Gastroesophageal sphincter (tissue), 4 donors: ENCODE data around the gene AGPAT3. TPM values are rescaled to one million over a fixed set of nuclear protein-coding genes. Genes with fewer than 3 reads are reported as not detected.

ENCODE experiments used
- ATAC-seq: fragments of 150-250 bp; one replicate; pipeline ENCODE4 v1.9.1; 2016; ENCODE audit warnings: mild to moderate bottlenecking, moderate library complexity
- H3K27ac ChIP-seq, 4 donors: fragments of 200-600 bp; sonication (generic) in 3 of 4; 1 replicate in 3 of 4; 2 replicates in 1 of 4; pipeline ENCODE4 v1.5.1; 2016 to 2019
- H3K27me3 ChIP-seq: fragments of 200-600 bp; sonication (generic); one replicate; pipeline ENCODE4 v1.5.1; 2019
- H3K36me3 ChIP-seq, 2 donors: fragments of 200-600 bp; sonication (generic); one replicate each; pipeline ENCODE4 v1.5.1; 2019; ENCODE audit warnings: control low read depth in 1 of 2
- H3K4me1 ChIP-seq, 3 donors: fragments of 200-600 bp; sonication (generic); 1 replicate in 2 of 3; 2 replicates in 1 of 3; pipeline ENCODE4 v1.5.1; 2016 to 2019; ENCODE audit warnings: control low read depth in 2 of 3
- H3K4me3 ChIP-seq, 2 donors: fragments of 200-600 bp; sonication (generic); one replicate each; pipeline ENCODE4 v1.5.1; 2019; ENCODE audit warnings: mild to moderate bottlenecking in 1 of 2, moderate library complexity in 1 of 2
- H3K9me3 ChIP-seq, 3 donors: fragments of 200-600 bp; sonication (generic); one replicate each; pipeline ENCODE4 v1.5.1; 2017 to 2019; ENCODE audit warnings: control low read depth in 2 of 3
- EP300 ChIP-seq: sonication (generic); formaldehyde crosslinking; IDR thresholded peaks from one replicate; pipeline ENCODE4 v1.6.1; 2017; ENCODE audit warnings: antibody characterized with exemption, mild to moderate bottlenecking
- POLR2A ChIP-seq, 2 donors: fragments of 450-650 bp; IDR thresholded peaks; one replicate each; pipeline ENCODE4 v1.6.1; 2017; ENCODE audit warnings: antibody characterized with exemption in 2 of 2, mild to moderate bottlenecking in 2 of 2, moderate library complexity in 1 of 2
- POLR2AphosphoS5 ChIP-seq: sonication (generic); formaldehyde crosslinking; IDR thresholded peaks from one replicate; pipeline ENCODE4 v1.6.1; 2017; ENCODE audit warnings: antibody characterized with exemption
- WGBS, 2 donors: methylation state at CpG; one replicate each; pipeline ENCODE4 v1.1.5; 2018; ENCODE audit warnings: low coverage in 1 of 2; 5-methylcytosine and 5-hydroxymethylcytosine counted together
- total RNA-seq, 4 donors: library from RNA; depleted of rRNA; stranded (reverse); fragments of >200 nt; gene quantifications; one replicate each; pipeline ENCODE4 v1.1.0, GENCODE V29; 2016
- TF ChIP-seq, protein P1 (sequence below), 4 experiments: fragments of 200-600 bp in 2 of 4; fragments of 450-650 bp in 2 of 4; sonication (generic) in 1 of 4; IDR thresholded peaks; one replicate each; pipeline ENCODE4 v1.5.1; 2017 to 2019; ENCODE audit warnings: antibody characterized with exemption in 4 of 4, mild to moderate bottlenecking in 2 of 4, moderate library complexity in 2 of 4

AGPAT3 gene
- total RNA-seq, 4 donors from 2014 or later, result 27.1 to 46.9 (median 32.2) TPM

DNA sequence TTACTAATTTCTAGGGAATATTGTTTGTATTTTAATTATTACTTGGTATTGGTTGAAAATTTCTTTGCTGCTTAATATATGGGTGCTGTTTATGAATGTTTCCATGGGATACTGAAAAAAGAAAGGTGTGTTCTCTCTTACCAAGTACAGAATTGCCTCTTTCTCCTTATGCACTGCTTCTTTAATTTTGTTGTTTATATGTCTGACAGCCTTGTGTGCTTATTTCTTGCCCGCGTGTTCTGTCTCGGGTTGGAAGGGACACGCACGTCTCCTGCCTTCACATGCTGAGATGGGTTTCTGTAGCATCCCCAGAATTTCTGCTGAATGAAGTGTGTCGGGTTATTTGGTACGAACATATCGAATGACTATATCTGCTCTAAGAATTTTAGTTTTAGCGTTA, 51.1 kb downstream of the AGPAT3 start:
- TF ChIP-seq EP300, result no peak
- TF ChIP-seq, protein P1, sequence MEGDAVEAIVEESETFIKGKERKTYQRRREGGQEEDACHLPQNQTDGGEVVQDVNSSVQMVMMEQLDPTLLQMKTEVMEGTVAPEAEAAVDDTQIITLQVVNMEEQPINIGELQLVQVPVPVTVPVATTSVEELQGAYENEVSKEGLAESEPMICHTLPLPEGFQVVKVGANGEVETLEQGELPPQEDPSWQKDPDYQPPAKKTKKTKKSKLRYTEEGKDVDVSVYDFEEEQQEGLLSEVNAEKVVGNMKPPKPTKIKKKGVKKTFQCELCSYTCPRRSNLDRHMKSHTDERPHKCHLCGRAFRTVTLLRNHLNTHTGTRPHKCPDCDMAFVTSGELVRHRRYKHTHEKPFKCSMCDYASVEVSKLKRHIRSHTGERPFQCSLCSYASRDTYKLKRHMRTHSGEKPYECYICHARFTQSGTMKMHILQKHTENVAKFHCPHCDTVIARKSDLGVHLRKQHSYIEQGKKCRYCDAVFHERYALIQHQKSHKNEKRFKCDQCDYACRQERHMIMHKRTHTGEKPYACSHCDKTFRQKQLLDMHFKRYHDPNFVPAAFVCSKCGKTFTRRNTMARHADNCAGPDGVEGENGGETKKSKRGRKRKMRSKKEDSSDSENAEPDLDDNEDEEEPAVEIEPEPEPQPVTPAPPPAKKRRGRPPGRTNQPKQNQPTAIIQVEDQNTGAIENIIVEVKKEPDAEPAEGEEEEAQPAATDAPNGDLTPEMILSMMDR (IDR thresholded peaks at IDR 0.05), result no peak
- no peak for TF ChIP-seq POLR2A (IDR thresholded peaks at IDR 0.05)
- no peak for TF ChIP-seq POLR2AphosphoS5
- no peak for ATAC-seq
- no peak overlapping the region for H3K4me3 ChIP-seq
- 57 to 67% methylated on average over 3 to 9 of the region's 9 CpGs for WGBS, 2 donors
- no peaks in the 10 kb centered on the region for H3K27me3 ChIP-seq
- H3K36me3 ChIP-seq, result peaks cover 0 to 6% of the 10 kb centered on the region in 2 donors
- peaks cover 0 to 13% (median 0%) of the 10 kb centered on the region in 3 donors for H3K9me3 ChIP-seq
- no peak overlapping the region for H3K27ac ChIP-seq
- H3K4me1 ChIP-seq, result peaks cover 0 to 61% (median 0%) of the 10 kb centered on the region in 3 donors

- Histone ChIP-seq H3K4me3 (peak overlapping the region in 1 of 2 donors; percentile 42), H3K9me3 (peaks cover 0 to 13% (median 0%) of the 10 kb centered on the region in 3 donors), H3K27me3 (no peaks in the 10 kb centered on the region), H3K4me1 (peaks cover 0 to 62% (median 0%) of the 10 kb centered on the region in 3 donors), H3K27ac (peak overlapping the region in 2 of 4 donors; percentile 47 to 48), H3K36me3 (peaks cover 0 to 6% of the 10 kb centered on the region in 2 donors)
- no peak for TF ChIP-seq EP300
- TF ChIP-seq, protein P1 (IDR thresholded peaks at IDR 0.05), result no peak
- TF ChIP-seq POLR2AphosphoS5, result no peak
- TF ChIP-seq POLR2A (IDR thresholded peaks at IDR 0.05), result no peak
- ATAC-seq, result no peak
- 51% methylated on average over 16 of the region's 35 CpGs; no CpG with 5 or more reads in 1 of the 2 donors for WGBS, 2 donors
Observed at GRCh38 chr21:43916691-43917514, 51.9 kb downstream of the AGPAT3 start.

DNA sequence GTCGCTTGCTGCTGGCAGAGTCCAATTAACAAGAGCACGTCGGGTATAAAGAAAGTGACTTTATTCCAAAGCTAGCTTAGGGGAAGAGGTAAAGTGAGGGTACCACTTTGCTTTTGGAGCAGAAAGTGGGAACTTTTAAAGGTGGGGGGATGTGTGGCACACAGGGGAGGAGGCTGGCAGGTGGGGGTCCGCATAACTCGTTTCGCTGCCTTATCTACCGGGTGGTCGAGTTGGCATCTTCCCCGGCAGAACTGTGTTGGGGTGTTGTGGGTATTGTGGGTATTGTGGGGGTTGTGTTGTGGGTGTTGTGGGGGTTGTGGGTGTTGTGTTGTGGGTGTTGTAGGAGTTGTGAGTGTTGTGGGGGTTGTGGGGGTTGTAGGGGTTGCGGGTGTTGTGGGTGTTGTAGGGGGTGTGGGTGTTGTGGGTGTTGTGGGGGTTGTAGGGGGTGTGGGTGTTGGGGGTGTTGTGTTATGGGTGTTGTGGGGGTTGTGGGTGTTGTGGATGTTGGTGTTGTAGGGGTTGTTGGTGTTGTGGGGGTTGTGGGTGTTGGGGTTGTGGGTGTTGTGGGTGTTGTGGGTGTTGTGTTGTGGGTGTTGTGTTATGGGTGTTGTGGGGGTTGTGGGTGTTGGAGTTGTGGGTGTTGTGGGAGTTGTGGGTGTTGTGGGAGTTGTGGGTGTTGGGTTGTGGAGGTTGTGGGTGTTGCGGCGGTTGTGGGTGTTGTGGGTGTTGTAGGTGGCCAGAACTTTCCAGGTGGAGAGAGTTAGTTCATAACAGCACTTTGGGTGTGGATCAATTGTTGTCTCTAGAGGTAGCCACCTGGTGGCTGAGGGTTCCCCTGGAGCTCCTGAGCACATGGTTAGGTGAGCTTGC, 52.7 kb downstream of the AGPAT3 start:
- WGBS, 2 donors, result 80 to 97% methylated on average over 3 to 11 of the region's 12 CpGs
- Histone ChIP-seq H3K36me3 (peaks cover 0 to 1% of the 10 kb centered on the region in 2 donors), H3K27ac (no peak overlapping the region), H3K27me3 (no peaks in the 10 kb centered on the region), H3K4me1 (peaks cover 0 to 71% (median 3%) of the 10 kb centered on the region in 3 donors), H3K4me3 (peak overlapping the region in 1 of 2 donors; percentile 42), H3K9me3 (peaks cover 0 to 8% (median 0%) of the 10 kb centered on the region in 3 donors)
- TF ChIP-seq EP300, result no peak
- no peak for TF ChIP-seq POLR2A (IDR thresholded peaks at IDR 0.05)
- no peak for TF ChIP-seq POLR2AphosphoS5
- TF ChIP-seq, protein P1 (IDR thresholded peaks at IDR 0.05), result no peak
- ATAC-seq, result no peak

DNA sequence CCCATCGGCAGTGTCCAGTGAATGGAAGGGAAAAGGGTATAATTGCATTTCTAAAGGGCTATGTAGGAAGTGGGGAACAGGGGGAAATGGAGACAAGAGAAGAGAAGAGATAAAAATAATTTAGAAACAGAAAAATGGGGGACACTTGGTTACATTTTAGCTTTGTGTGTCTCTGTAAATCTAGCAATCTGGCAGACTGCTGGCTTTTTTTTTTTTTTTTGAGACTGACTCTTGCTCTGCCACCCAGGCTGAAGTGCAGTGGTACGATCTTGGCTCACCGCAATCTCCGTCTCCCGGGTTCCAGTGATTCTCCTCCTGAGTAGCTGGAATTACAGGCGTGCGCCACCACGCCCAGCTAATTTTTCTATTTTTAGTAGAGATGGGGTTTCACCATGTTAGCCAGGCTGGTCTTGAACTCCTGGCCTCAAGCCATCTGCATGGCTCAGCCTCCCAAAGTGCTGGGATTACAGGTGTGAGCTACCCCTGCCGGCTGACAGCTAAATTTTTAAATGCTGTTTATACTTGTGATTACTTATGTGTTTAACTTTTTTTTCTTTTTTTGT, 53.4 kb downstream of the AGPAT3 start:
- Histone ChIP-seq H3K4me1 (peaks cover 0 to 74% (median 3%) of the 10 kb centered on the region in 3 donors), H3K4me3 (no peak overlapping the region), H3K27ac (no peak overlapping the region), H3K27me3 (no peaks in the 10 kb centered on the region), H3K36me3 (no peaks in the 10 kb centered on the region), H3K9me3 (peaks cover 0 to under 1% (median 0%) of the 10 kb centered on the region in 3 donors)
- 66 to 86% methylated on average over 5 to 9 of the region's 9 CpGs for WGBS, 2 donors
- no peak for TF ChIP-seq EP300
- no peak for TF ChIP-seq POLR2AphosphoS5
- TF ChIP-seq, protein P1 (IDR thresholded peaks at IDR 0.05), result no peak
- no peak for TF ChIP-seq POLR2A (IDR thresholded peaks at IDR 0.05)
- no peak for ATAC-seq
